NOMO-1 (cell line): Measurements from ENCODE around the gene ATOH7.
"Not testable (repeated sequence)": the region's sequence is repeated elsewhere in the genome, so short reads cannot be mapped to it uniquely, and the experiment has no call there.

Experiments used
- DNase-seq, 2 experiments: peaks; one replicate each; lab custom pipeline; 2025; ENCODE audit not compliant: unreplicated experiment in 2 of 2; lab: John Stamatoyannopoulos, UW

Gene ATOH7

GRCh38 chr10:68231817-68232251 is at the start of gene ATOH7:
ATOH7 (minus strand) TSS chr10:68232113; CDS start chr10:68231677, 436 bp downstream.
- no peak for DNase-seq

- no peak for DNase-seq
Observed at GRCh38 chr10:68280758-68281157, 48.8 kb upstream of the ATOH7 start.

- DNase-seq = not testable (repeated sequence)
Observed at GRCh38 chr10:68278906-68279753, 47.2 kb upstream of the ATOH7 start.

GRCh38 chr10:68277814-68278213 is 45.9 kb upstream of the ATOH7 start:
- not testable (repeated sequence) for DNase-seq

GRCh38 chr10:68276224-68276623 is 44.3 kb upstream of the ATOH7 start:
- DNase-seq = no peak

GRCh38 chr10:68275600-68276126 is 43.8 kb upstream of the ATOH7 start:
- no peak for DNase-seq

- no peak for DNase-seq
Observed at GRCh38 chr10:68272833-68273232, 40.9 kb upstream of the ATOH7 start.

GRCh38 chr10:68271196-68271882 is 39.4 kb upstream of the ATOH7 start:
- no peak for DNase-seq

- no peak for DNase-seq
Observed at GRCh38 chr10:68269562-68270290, 37.8 kb upstream of the ATOH7 start.

GRCh38 chr10:68261132-68261856 is 29.4 kb upstream of the ATOH7 start:
- no peak for DNase-seq

- DNase-seq = no peak
Observed at GRCh38 chr10:68253346-68253745, 21.4 kb upstream of the ATOH7 start.

- DNase-seq = peak in 1 of 2 experiments; percentile 55
Observed at GRCh38 chr10:68251625-68252495, 19.9 kb upstream of the ATOH7 start.

GRCh38 chr10:68251151-68251550 is 19.2 kb upstream of the ATOH7 start:
- DNase-seq = no peak

- DNase-seq = no peak
Observed at GRCh38 chr10:68249297-68249696, 17.4 kb upstream of the ATOH7 start.

- no peak for DNase-seq
Observed at GRCh38 chr10:68247931-68248330, 16.0 kb upstream of the ATOH7 start.

- not testable (repeated sequence) for DNase-seq
Observed at GRCh38 chr10:68246397-68246796, 14.5 kb upstream of the ATOH7 start.

- no peak for DNase-seq
Observed at GRCh38 chr10:68242051-68242450, 10.1 kb upstream of the ATOH7 start.

GRCh38 chr10:68239596-68240150 is 7.8 kb upstream of the ATOH7 start:
- DNase-seq = no peak

GRCh38 chr10:68239069-68239468 is 7.2 kb upstream of the ATOH7 start:
- no peak for DNase-seq
